Measurements from ENCODE around the gene CCR6.

GRCh38 chr6:167162591-167162990, 39.7 kb downstream of the CCR6 start:
- TF ChIP-seq EZH2phosphoT487 (IDR thresholded peaks at IDR 0.05; ENCODE audit: low read depth) (no peak), CTCF (IDR thresholded peaks at IDR 0.05; ENCODE audit: low read depth, low read length) (no peak)
